ENCODE measurements around the gene DUSP16.
"Not testable (repeated sequence)": the region's sequence is repeated elsewhere in the genome, so short reads cannot be mapped to it uniquely, and the experiment has no call there.

DUSP16 gene

GRCh38 chr12:12562585-12563261 is at the start of gene DUSP16:
DUSP16 (minus strand) TSS chr12:12562863; CDS start chr12:12521098, 41,765 bp downstream.
- peak; percentile 47 to 58 for DNase-seq (ENCODE audit: low read depth in 2 of 2)

- no peak for DNase-seq (ENCODE audit: low read depth in 2 of 2)
These were observed 49.7 kb upstream of the DUSP16 start for GRCh38 chr12:12612358-12612757.

- DNase-seq (ENCODE audit: low read depth in 2 of 2): peak; percentile 74 to 78
These were observed 49.0 kb upstream of the DUSP16 start, which contains the start of gene CREBL2 for GRCh38 chr12:12611512-12612306. CREBL2 (plus strand) TSS chr12:12611876; CDS start chr12:12612173, 297 bp downstream.

GRCh38 chr12:12610711-12611110 is 48.0 kb upstream of the DUSP16 start:
- no peak for DNase-seq (ENCODE audit: low read depth in 2 of 2)

GRCh38 chr12:12609692-12610091 is 47.0 kb upstream of the DUSP16 start:
- no peak for DNase-seq (ENCODE audit: low read depth in 2 of 2)

GRCh38 chr12:12608557-12608957 is 45.9 kb upstream of the DUSP16 start:
- no peak for DNase-seq (ENCODE audit: low read depth in 2 of 2)

- DNase-seq (ENCODE audit: low read depth in 2 of 2): no peak
These were observed 44.3 kb upstream of the DUSP16 start for GRCh38 chr12:12606781-12607589.

- no peak for DNase-seq (ENCODE audit: low read depth in 2 of 2)
These were observed 42.1 kb upstream of the DUSP16 start for GRCh38 chr12:12604740-12605139.

GRCh38 chr12:12600659-12601058 is 38.0 kb upstream of the DUSP16 start:
- DNase-seq (ENCODE audit: low read depth in 2 of 2): no peak

GRCh38 chr12:12599750-12600643 is 37.3 kb upstream of the DUSP16 start:
- DNase-seq (ENCODE audit: low read depth in 2 of 2): no peak

- no peak for DNase-seq (ENCODE audit: low read depth in 2 of 2)
These were observed 36.2 kb upstream of the DUSP16 start for GRCh38 chr12:12598864-12599263.

- not testable (repeated sequence) for DNase-seq (ENCODE audit: low read depth in 2 of 2)
These were observed 33.9 kb upstream of the DUSP16 start for GRCh38 chr12:12596598-12596997.

GRCh38 chr12:12595929-12596328 is 33.3 kb upstream of the DUSP16 start:
- not testable (repeated sequence) for DNase-seq (ENCODE audit: low read depth in 2 of 2)

GRCh38 chr12:12592930-12593329 is 30.3 kb upstream of the DUSP16 start:
- no peak for DNase-seq (ENCODE audit: low read depth in 2 of 2)

- no peak for DNase-seq (ENCODE audit: low read depth in 2 of 2)
These were observed 28.3 kb upstream of the DUSP16 start for GRCh38 chr12:12590961-12591360.

GRCh38 chr12:12588436-12588835 is 25.8 kb upstream of the DUSP16 start:
- DNase-seq (ENCODE audit: low read depth in 2 of 2): not testable (repeated sequence)

GRCh38 chr12:12587878-12588277 is 25.2 kb upstream of the DUSP16 start:
- no peak for DNase-seq (ENCODE audit: low read depth in 2 of 2)

GRCh38 chr12:12586879-12587675 is 24.4 kb upstream of the DUSP16 start:
- DNase-seq (ENCODE audit: low read depth in 2 of 2): no peak

- no peak for DNase-seq (ENCODE audit: low read depth in 2 of 2)
These were observed 22.6 kb upstream of the DUSP16 start for GRCh38 chr12:12585115-12585863.

Measured in stimulated activated CD4-positive, alpha-beta T cell treated with anti-CD3 and anti-CD28 coated beads, Interleukin-1b, Interleukin-23, amount 100 ng/mL, for 4 hours (primary cell).